Stimulated activated CD4-positive, alpha-beta T cell treated with anti-CD3 and anti-CD28 coated beads, Interleukin-4, amount 100 ng/mL, for 48 hours (primary cell): Measurements from ENCODE around the gene MYOZ3.

ENCODE experiments used
- DNase-seq, 2 donors: peaks; one replicate each; pipeline ENCODE4 v3.0.0-alpha.2; 2020; ENCODE audit warnings: low read depth in 2 of 2

The MYOZ3 gene

GRCh38 chr5:150627731-150628545 is 33.1 kb upstream of the MYOZ3 start:
- DNase-seq: no peak

GRCh38 chr5:150628936-150629485 is 32.0 kb upstream of the MYOZ3 start:
- DNase-seq: no peak

GRCh38 chr5:150630016-150630415 is 31.0 kb upstream of the MYOZ3 start:
- no peak for DNase-seq

- no peak for DNase-seq
Measured at GRCh38 chr5:150630461-150631325, 30.4 kb upstream of the MYOZ3 start.

GRCh38 chr5:150631326-150631701 is 29.7 kb upstream of the MYOZ3 start:
- DNase-seq: no peak

- no peak for DNase-seq
Measured at GRCh38 chr5:150632305-150633160, 28.5 kb upstream of the MYOZ3 start.

- no peak for DNase-seq
Measured at GRCh38 chr5:150633429-150633828, 27.6 kb upstream of the MYOZ3 start.

- DNase-seq: no peak
Measured at GRCh38 chr5:150636391-150637244, 24.4 kb upstream of the MYOZ3 start.

GRCh38 chr5:150637245-150638052 is 23.6 kb upstream of the MYOZ3 start:
- no peak for DNase-seq

GRCh38 chr5:150638053-150638444 is 23.0 kb upstream of the MYOZ3 start:
- DNase-seq: no peak

GRCh38 chr5:150638488-150639376 is 22.3 kb upstream of the MYOZ3 start:
- DNase-seq: no peak

- DNase-seq: no peak
Measured at GRCh38 chr5:150639377-150639692, 21.7 kb upstream of the MYOZ3 start.

GRCh38 chr5:150639751-150640150 is 21.3 kb upstream of the MYOZ3 start:
- DNase-seq: no peak

GRCh38 chr5:150640311-150641005 is 20.6 kb upstream of the MYOZ3 start, which contains the start of gene SYNPO:
TSS of gene SYNPO (plus strand) at chr5:150640660. CDS start at chr5:150648276, 7,616 bp downstream.
- no peak for DNase-seq

- no peak for DNase-seq
Measured at GRCh38 chr5:150641006-150641570, 20.0 kb upstream of the MYOZ3 start.

- DNase-seq: no peak
Measured at GRCh38 chr5:150641824-150642566, 19.1 kb upstream of the MYOZ3 start.

GRCh38 chr5:150642567-150642927 is 18.5 kb upstream of the MYOZ3 start:
- DNase-seq: no peak
